GM12873 (cell line): Measurements from ENCODE around the gene ARMCX1.

ENCODE experiments used
- CTCF ChIP-seq: IDR thresholded peaks from 2 replicates; pipeline ENCODE4 v1.5.1; 2012; ENCODE audit warnings: low read depth, mild to moderate bottlenecking, moderate library complexity, low read length, control low read depth; ENCODE audit not compliant: insufficient read depth; ENCODE audit errors: missing control alignments

ARMCX1 gene

GRCh38 chrX:101552714-101553113, 2.4 kb downstream of the ARMCX1 start:
- no peak for TF ChIP-seq CTCF

GRCh38 chrX:101564651-101565050, 14.3 kb downstream of the ARMCX1 start:
- no peak for TF ChIP-seq CTCF

DNA sequence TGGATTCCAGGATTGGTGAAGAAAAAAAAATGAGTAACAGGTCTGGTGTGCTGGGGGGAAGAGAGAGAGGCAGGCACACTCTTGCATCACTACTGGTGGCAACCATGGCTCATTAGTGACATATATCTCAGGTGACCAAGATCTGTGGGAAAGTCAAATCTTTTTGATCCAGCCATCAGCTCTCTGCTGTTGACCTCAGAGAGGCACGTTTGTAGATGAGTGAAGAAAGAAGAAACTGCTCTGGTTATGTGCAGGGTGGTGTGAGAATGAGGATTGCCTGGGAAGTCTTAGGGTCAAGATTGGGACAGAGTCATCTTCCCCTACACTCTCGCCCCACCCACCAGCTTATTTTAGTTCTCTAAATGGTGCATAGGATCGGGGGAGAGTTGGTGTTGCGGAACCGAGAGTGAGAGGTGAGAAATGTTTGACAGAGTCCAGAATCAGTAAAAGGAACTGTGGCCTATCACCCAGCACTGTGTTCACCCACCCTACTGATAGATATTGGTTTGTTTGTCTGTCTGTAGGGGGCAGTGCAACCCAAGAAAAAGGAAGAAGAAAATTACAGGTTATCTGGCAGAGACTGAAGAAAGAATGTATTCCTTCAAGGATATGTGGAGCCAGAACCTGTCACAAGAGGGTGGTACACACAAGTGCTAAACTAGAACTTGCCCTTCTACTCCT, 45.5 kb downstream of the ARMCX1 start:
- peak; percentile 61 for TF ChIP-seq CTCF

- no peak for TF ChIP-seq CTCF
Measured at GRCh38 chrX:101602077-101602476, 51.7 kb downstream of the ARMCX1 start.
